Ovary (tissue), 3 donors: Measurements from ENCODE around the gene ADGRB2.

Experiments used
- CTCF ChIP-seq, 3 donors: fragments of 450-650 bp in 2 of 3; fragments of 200-600 bp in 1 of 3; IDR thresholded peaks; one replicate each; pipeline versions ENCODE4 v1.5.1 to v1.8.0; 2016 to 2022; ENCODE audit warnings: antibody characterized with exemption in 3 of 3, mild to moderate bottlenecking in 1 of 3
- EP300 ChIP-seq: sonication (generic); formaldehyde crosslinking; IDR thresholded peaks from one replicate; pipeline ENCODE4 v1.6.1; 2017; ENCODE audit warnings: antibody characterized with exemption
- POLR2A ChIP-seq: fragments of 450-650 bp; IDR thresholded peaks from one replicate; pipeline ENCODE4 v1.6.1; 2017; ENCODE audit warnings: antibody characterized with exemption, mild to moderate bottlenecking, moderate library complexity
- donor health status: DM: no; HTN: no; CAD: no.

- TF ChIP-seq POLR2A (no peak), CTCF (IDR thresholded peaks at IDR 0.05) (no peak), EP300 (no peak)
These were observed 9.7 kb downstream of the ADGRB2 start for GRCh38 chr1:31754397-31754796.
